HepG2 (cell line): ENCODE measurements around the gene HOXA13. TPM values are rescaled to one million over a fixed set of nuclear protein-coding genes. Genes with fewer than 3 reads are reported as not detected.

Experiments used
- ATAC-seq: fragments of 200-7000 bp; cut with Tn5 transposase; 3 replicates; pipeline ENCODE4 v1.9.1; 2020; ENCODE audit warnings: mild to moderate bottlenecking, moderate library complexity
- BruUV-seq: library from RNA; stranded (reverse); fragments of 400-500 nt; replicated peaks from 2 replicates; lab custom pipeline; 2021; lab: Mats Ljungman, UMichigan
- CTCF ChIA-PET: fragments of 300-600 bp; formaldehyde crosslinking; extraction: SDS; loops from one replicate; lab custom pipeline; 2021; ENCODE audit warnings: low total read pairs, inconsistent platforms, low intra/inter-chr PET ratio; lab: Yijun Ruan, JAX
- POLR2A ChIA-PET: fragments of 350-600 bp; sonication (Branson Sonifier 250); formaldehyde crosslinking; loops from one replicate; lab custom pipeline; 2020; ENCODE audit warnings: antibody characterized with exemption, inconsistent platforms; lab: Yijun Ruan, JAX
- DNase-seq: peaks from one replicate; pipeline ENCODE4 v3.0.0-alpha.2; 2015; ENCODE audit warnings: low spot score
- FAIRE-seq: peaks from 3 replicates; lab custom pipeline; 2011; peaks lifted over from hg19 to GRCh38; lab: Jason Lieb, UNC
- H2AFZ ChIP-seq: one replicate; pipeline ENCODE4 v1.6.1; 2011; ENCODE audit warnings: low read length, inconsistent platforms
- H3K27ac ChIP-seq: fragments of 300-600 bp; 3 replicates; pipeline ENCODE4 v1.8.0; 2011; ENCODE audit warnings: mixed run types, mild to moderate bottlenecking, mixed read lengths, low read length, inconsistent platforms; ENCODE audit not compliant: insufficient read depth; ENCODE audit errors: extremely low read length
- H3K27me3 ChIP-seq, 2 experiments: fragments of 200-600 bp in 1 of 2; 2 replicates in 1 of 2; 3 replicates in 1 of 2; pipeline versions ENCODE4 v1.6.0 to v1.8.0; 2011; ENCODE audit warnings: low read length in 2 of 2, mild to moderate bottlenecking in 2 of 2, moderate library complexity in 2 of 2, inconsistent platforms in 1 of 2; ENCODE audit not compliant: insufficient read depth in 2 of 2, control insufficient read depth in 1 of 2
- H3K36me3 ChIP-seq, 2 experiments: fragments of 200-600 bp in 1 of 2; replicated peaks in 1 of 2; 2 replicates in 1 of 2; 3 replicates in 1 of 2; pipeline versions ENCODE4 v1.5.1 to v1.8.0; 2011; ENCODE audit warnings: low read length in 2 of 2, inconsistent platforms in 1 of 2; ENCODE audit not compliant: insufficient read depth in 2 of 2, control insufficient read depth in 1 of 2
- H3K4me1 ChIP-seq: 2 replicates; pipeline ENCODE4 v1.5.1; 2012; ENCODE audit warnings: low read length, inconsistent platforms; ENCODE audit not compliant: insufficient read depth
- H3K4me2 ChIP-seq: 2 replicates; pipeline ENCODE4 v1.6.0; 2011; ENCODE audit warnings: low read depth, low read length, inconsistent platforms
- H3K4me3 ChIP-seq, 3 experiments: fragments of 200-600 bp in 1 of 3; sonication (generic), shearing (Covaris generic) in 1 of 3; replicated peaks in 1 of 3; 2 replicates each; pipeline ENCODE4 v1.5.1; 2011 to 2016; ENCODE audit warnings: low read length in 3 of 3, inconsistent platforms in 2 of 3, low read depth in 2 of 3, mild to moderate bottlenecking in 2 of 3, control low read depth in 1 of 3, mixed read lengths in 1 of 3; ENCODE audit not compliant: insufficient read depth in 1 of 3
- H3K79me2 ChIP-seq: one replicate; pipeline ENCODE4 v1.6.1; 2011; ENCODE audit warnings: low read length, inconsistent platforms; ENCODE audit not compliant: insufficient read depth
- H3K9ac ChIP-seq: 2 replicates; pipeline ENCODE4 v1.6.0; 2011; ENCODE audit warnings: mild to moderate bottlenecking, low read depth, low read length, inconsistent platforms; ENCODE audit not compliant: insufficient read depth
- H3K9me3 ChIP-seq: 2 replicates; pipeline ENCODE4 v1.5.1; 2012; ENCODE audit warnings: mild to moderate bottlenecking, low read length
- H4K20me1 ChIP-seq: 2 replicates; pipeline ENCODE4 v1.6.0; 2011; ENCODE audit warnings: inconsistent platforms, mild to moderate bottlenecking, low read length, moderate library complexity; ENCODE audit not compliant: insufficient read depth
- ADNP ChIP-seq: sonication (generic); formaldehyde crosslinking; IDR thresholded peaks from 2 replicates; pipeline ENCODE4 v1.4.0; 2020; ENCODE audit warnings: missing genetic modification reagents
- ARHGAP35 ChIP-seq: sonication (generic); formaldehyde crosslinking; IDR thresholded peaks from 2 replicates; pipeline ENCODE4 v1.9.0; 2022; ENCODE audit warnings: mild to moderate bottlenecking, inconsistent platforms, moderate library complexity, missing genetic modification reagents, borderline replicate concordance
- ATF7-NPFF ChIP-seq: sonication (generic); formaldehyde crosslinking; IDR thresholded peaks from 2 replicates; pipeline ENCODE4 v1.8.1; 2023; ENCODE audit warnings: mild to moderate bottlenecking, low read depth, missing genetic modification reagents, moderate library complexity
- CCAR2 ChIP-seq: fragments of 200-400 bp; formaldehyde crosslinking; optimal IDR thresholded peaks from 2 replicates; pipeline ENCODE3; 2018; ENCODE audit warnings: low read depth, mild to moderate bottlenecking, low read length, moderate library complexity
- CHD2 ChIP-seq: IDR thresholded peaks from 2 replicates; pipeline ENCODE4 v1.6.1; 2011; ENCODE audit warnings: low read depth, low read length, improper control_type of control experiment
- FOSL1 ChIP-seq: sonication (generic); formaldehyde crosslinking; IDR thresholded peaks from 2 replicates; pipeline ENCODE4 v1.9.0; 2021; ENCODE audit warnings: missing genetic modification reagents, borderline replicate concordance
- HDAC2 ChIP-seq: sonication (generic); formaldehyde crosslinking; IDR thresholded peaks from 2 replicates; pipeline ENCODE4 v1.4.0; 2020; ENCODE audit warnings: missing genetic modification reagents
- HNF4G ChIP-seq, 2 experiments: sonication (generic) in 1 of 2; formaldehyde crosslinking in 1 of 2; IDR thresholded peaks; 2 replicates each; pipeline versions ENCODE4 v1.4.0 to v1.6.1; 2011 to 2020; ENCODE audit warnings: borderline replicate concordance in 2 of 2, low read depth in 2 of 2, mild to moderate bottlenecking in 2 of 2, low read length in 1 of 2, missing genetic modification reagents in 1 of 2, moderate library complexity in 1 of 2
- ISX ChIP-seq: sonication (generic); formaldehyde crosslinking; conservative IDR thresholded peaks from 2 replicates; pipeline ENCODE4 v1.5.0; 2020; ENCODE audit warnings: missing genetic modification reagents
- MATR3 ChIP-seq: sonication (generic); formaldehyde crosslinking; IDR thresholded peaks from 2 replicates; pipeline ENCODE4 v1.4.0; 2020; ENCODE audit warnings: missing genetic modification reagents
- NBN ChIP-seq: fragments of 450-650 bp; conservative IDR thresholded peaks from 2 replicates; pipeline ENCODE4 v1.6.1; 2017
- PAF1 ChIP-seq: IDR thresholded peaks from 2 replicates; pipeline ENCODE4 v1.6.1; 2016; ENCODE audit warnings: missing genetic modification reagents, missing compliant biosample characterization
- RXRB ChIP-seq: IDR thresholded peaks from 2 replicates; pipeline ENCODE4 v1.6.1; 2016; ENCODE audit warnings: borderline replicate concordance, missing genetic modification reagents, missing compliant biosample characterization
- SETDB1 ChIP-seq: sonication (generic); formaldehyde crosslinking; IDR thresholded peaks from 2 replicates; pipeline ENCODE4 v1.5.1; 2020; ENCODE audit warnings: missing genetic modification reagents, mild to moderate bottlenecking, borderline replicate concordance
- SRSF4 ChIP-seq: fragments of 200-400 bp; formaldehyde crosslinking; IDR thresholded peaks from one replicate; pipeline ENCODE4 v1.6.1; 2018; ENCODE audit warnings: mild to moderate bottlenecking, low read depth, low read length, moderate library complexity; ENCODE audit not compliant: poor library complexity, severe bottlenecking
- ZIK1 ChIP-seq: sonication (generic); formaldehyde crosslinking; IDR thresholded peaks from 2 replicates; pipeline ENCODE4 v1.5.0; 2020; ENCODE audit warnings: mild to moderate bottlenecking, low read depth, missing genetic modification reagents, borderline replicate concordance
- ZNF124 ChIP-seq: sonication (generic); formaldehyde crosslinking; IDR thresholded peaks from 2 replicates; pipeline ENCODE4 v1.4.0; 2020; ENCODE audit warnings: missing genetic modification reagents
- ZNF230 ChIP-seq: sonication (generic); formaldehyde crosslinking; IDR thresholded peaks from 2 replicates; pipeline ENCODE4 v1.4.0; 2020; ENCODE audit warnings: mild to moderate bottlenecking, missing genetic modification reagents
- ZNF552 ChIP-seq: sonication (generic); formaldehyde crosslinking; IDR thresholded peaks from 2 replicates; pipeline ENCODE4 v1.9.0; 2022; ENCODE audit warnings: missing genetic modification reagents, mild to moderate bottlenecking, borderline replicate concordance
- ZNF572 ChIP-seq: sonication (generic); formaldehyde crosslinking; IDR thresholded peaks from 2 replicates; pipeline ENCODE4 v1.5.1; 2020; ENCODE audit warnings: mild to moderate bottlenecking, missing genetic modification reagents
- ZNF607 ChIP-seq: sonication (generic); formaldehyde crosslinking; IDR thresholded peaks from 2 replicates; pipeline ENCODE4 v1.5.1; 2020; ENCODE audit warnings: missing genetic modification reagents, mild to moderate bottlenecking, borderline replicate concordance
- WGBS: methylation state at CpG from one replicate; pipeline ENCODE4 v1.1.6; 2017; ENCODE audit warnings: low lambda C conversion rate; 5-methylcytosine and 5-hydroxymethylcytosine counted together
- in situ Hi-C: cut with HindIII; loops from 2 replicates; pipeline ENCODE4 v1.10.0; 2017; ENCODE audit warnings: low pct_unique_long_range_greater_than_20kb; ENCODE audit not compliant: extremely low pct_ligation_motif_present
- intact Hi-C: fragments of 100-400 bp; cut with micrococcal nuclease; formaldehyde crosslinking; loops from one replicate; pipeline ENCODE4 v1.10.0; 2022; ENCODE audit not compliant: unreplicated experiment
- polyA plus RNA-seq, 8 experiments: library from polyadenylated mRNA; depleted of rRNA in 3 of 8; stranded (reverse) in 7 of 8; unstranded in 1 of 8; fragments of >200 nt; fragmentation: Illumina TruSeq in 4 of 8; extraction: Trizol in 4 of 8; gene quantifications; 2 replicates each; pipeline versions ENCODE4 v1.2.1 to v1.2.3, GENCODE V29; 2011 to 2016; ENCODE audit warnings: low read depth in 4 of 8, missing spikeins in 1 of 8, mixed read lengths in 1 of 8; ENCODE audit not compliant: insufficient read depth in 1 of 8
- total RNA-seq, 5 experiments: library from RNA; depleted of rRNA; stranded (reverse); fragments of >200 nt; fragmentation: Illumina TruSeq; extraction: Trizol; gene quantifications; 2 replicates each; pipeline ENCODE4 v1.2.3, GENCODE V29; 2016; ENCODE audit warnings: low read depth in 1 of 5

The HOXA13 gene
- total and polyA plus RNA-seq, 2 of the 13 experiments (the other 11 are each of a cell fraction or from before 2014, with no cell fraction given), result 0.01 to 0.04 TPM

DNA sequence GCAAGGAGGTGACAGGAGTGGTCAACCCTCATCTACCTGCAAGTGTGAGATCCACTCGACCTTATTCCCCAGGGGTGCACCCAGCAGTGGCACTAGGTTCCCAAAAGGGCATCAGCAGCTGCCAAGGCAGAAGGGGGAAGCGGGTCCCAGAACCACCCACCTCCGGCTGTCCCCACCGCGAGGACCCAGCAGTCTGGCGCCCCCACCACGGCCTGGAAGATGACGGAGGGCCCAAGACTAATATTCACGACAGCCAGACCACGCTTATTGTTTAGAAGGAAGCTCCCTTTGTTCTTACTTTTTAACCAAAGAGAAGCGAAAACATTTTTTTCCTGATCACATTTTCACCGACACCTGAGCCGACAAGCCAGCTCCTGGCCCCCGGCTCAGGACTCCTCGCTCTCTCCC, 39.1 kb upstream of the HOXA13 start:
- BruUV-seq, result no TSS peak
- H3K36me3 ChIP-seq, result no peaks in the 10 kb centered on the region
- no peak for DNase-seq
- H3K27me3 ChIP-seq, result peaks cover 8 to 79% of the 10 kb centered on the region in 2 experiments; a peak in 4 of 5 replicates
- no peak for TF ChIP-seq HDAC2 (CRISPR knock-in tag)
- TF ChIP-seq MATR3 (CRISPR knock-in tag), result no peak
- TF ChIP-seq ZNF552, result no peak
- no peak for TF ChIP-seq ISX (CRISPR knock-in tag)
- TF ChIP-seq ZIK1 (CRISPR knock-in tag), result no peak
- TF ChIP-seq ADNP (CRISPR knock-in tag), result no peak
- TF ChIP-seq CCAR2, result no peak
- no peak for TF ChIP-seq ZNF572
- TF ChIP-seq CHD2, result no peak
- no peaks in the 10 kb centered on the region for H3K4me1 ChIP-seq
- no peaks in the 10 kb centered on the region for H3K79me2 ChIP-seq
- H3K4me2 ChIP-seq, result peak overlapping the region; percentile 7; the same call in 1 of the 2 replicates
- H4K20me1 ChIP-seq, result no peaks in the 10 kb centered on the region
- no peak for FAIRE-seq
- ChIA-PET CTCF (no interaction called here), POLR2A (no interaction called here)
- H3K9me3 ChIP-seq, result no peaks in the 10 kb centered on the region
- ATAC-seq, result no peak
- intact Hi-C loops, result no loop called here
- in situ Hi-C loops, result loop anchor here (5.0 kb wide), 1 partner anchor 338 kb away; no protein-coding TSS in a partner anchor
- H3K27ac ChIP-seq, result no peak overlapping the region
- no peak overlapping the region for H2AFZ ChIP-seq
- 61% methylated on average over 10 of the region's 15 CpGs for WGBS
- no peak overlapping the region for H3K9ac ChIP-seq
- H3K4me3 ChIP-seq, result no peak overlapping the region

DNA sequence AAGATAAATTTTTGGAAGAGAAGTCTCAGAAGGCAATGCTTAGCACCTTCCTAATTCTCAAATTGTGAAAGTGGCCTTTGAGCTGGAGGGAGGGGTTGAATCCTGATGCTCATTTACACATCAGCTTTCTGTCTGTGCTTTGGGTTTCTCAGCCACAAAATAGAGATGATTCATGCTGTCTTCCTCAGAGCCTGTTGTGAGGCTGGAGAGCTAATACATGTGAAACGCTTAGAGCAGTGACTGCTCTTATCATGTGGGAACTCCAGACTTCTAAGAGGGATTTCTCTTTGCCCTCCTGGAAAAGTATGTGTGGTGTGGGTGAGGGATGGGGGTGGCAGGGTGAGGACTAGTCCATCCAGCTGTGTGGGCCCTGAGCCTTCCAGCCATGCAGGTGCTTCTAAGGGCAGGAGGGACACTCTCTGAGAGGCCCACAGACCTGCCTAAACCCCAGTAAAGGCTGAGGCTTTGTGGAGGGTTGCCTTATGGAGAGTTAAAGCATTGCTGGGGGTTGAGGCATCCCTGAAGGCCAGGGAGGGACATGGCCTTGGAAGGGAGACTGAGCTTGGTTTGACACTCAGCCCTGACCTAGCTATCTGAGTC, 37.9 kb upstream of the HOXA13 start:
- Histone ChIP-seq H3K27ac (no peak overlapping the region), H4K20me1 (no peaks in the 10 kb centered on the region), H3K27me3 (peaks cover 8 to 67% of the 10 kb centered on the region in 2 experiments; a peak in 4 of 5 replicates), H3K79me2 (no peaks in the 10 kb centered on the region), H3K4me1 (no peaks in the 10 kb centered on the region), H3K36me3 (no peaks in the 10 kb centered on the region), H3K4me2 (no peak overlapping the region), H3K9me3 (no peaks in the 10 kb centered on the region), H3K4me3 (no peak overlapping the region), H3K9ac (no peak overlapping the region), H2AFZ (no peak overlapping the region)
- CTCF ChIA-PET, result no interaction called here
- DNase-seq (no peak), ATAC-seq (no peak), FAIRE-seq (no peak)
- 0% methylated on average over 1 of the region's 1 CpG for WGBS
- BruUV-seq, result no TSS peak
- POLR2A ChIA-PET, result no interaction called here
- intact Hi-C loops, result no loop called here
- in situ Hi-C loops, result loop anchor here (5.0 kb wide), 1 partner anchor 339 kb away; no protein-coding TSS in a partner anchor
- no peak for TF ChIP-seq NBN
- TF ChIP-seq ZNF230 (CRISPR knock-in tag), result no peak
- TF ChIP-seq ARHGAP35, result no peak
- TF ChIP-seq SETDB1 (CRISPR knock-in tag), result no peak
- TF ChIP-seq RXRB, result no peak
- TF ChIP-seq SRSF4, result no peak
- no peak for TF ChIP-seq PAF1
- no peak for TF ChIP-seq FOSL1 (CRISPR knock-in tag)
- no peak for TF ChIP-seq ZNF124
- TF ChIP-seq ZNF607 (CRISPR knock-in tag), result no peak
- no peak for TF ChIP-seq ATF7-NPFF
- TF ChIP-seq HNF4G (IDR thresholded peaks at IDR 0.05; ENCODE audit: borderline replicate concordance, low read depth, low read length), result no peak
- TF ChIP-seq HNF4G (CRISPR knock-in tag; IDR thresholded peaks at IDR 0.05; ENCODE audit: borderline replicate concordance, low read depth), result no peak
